ENCODE measurements around the gene GRHPR. TPM values are rescaled to one million over a fixed set of nuclear protein-coding genes. Genes with fewer than 3 reads are reported as not detected.

GRHPR gene
- total and polyA plus RNA-seq, 8 donors, result 75.2 to 120 (median 103) TPM

DNA sequence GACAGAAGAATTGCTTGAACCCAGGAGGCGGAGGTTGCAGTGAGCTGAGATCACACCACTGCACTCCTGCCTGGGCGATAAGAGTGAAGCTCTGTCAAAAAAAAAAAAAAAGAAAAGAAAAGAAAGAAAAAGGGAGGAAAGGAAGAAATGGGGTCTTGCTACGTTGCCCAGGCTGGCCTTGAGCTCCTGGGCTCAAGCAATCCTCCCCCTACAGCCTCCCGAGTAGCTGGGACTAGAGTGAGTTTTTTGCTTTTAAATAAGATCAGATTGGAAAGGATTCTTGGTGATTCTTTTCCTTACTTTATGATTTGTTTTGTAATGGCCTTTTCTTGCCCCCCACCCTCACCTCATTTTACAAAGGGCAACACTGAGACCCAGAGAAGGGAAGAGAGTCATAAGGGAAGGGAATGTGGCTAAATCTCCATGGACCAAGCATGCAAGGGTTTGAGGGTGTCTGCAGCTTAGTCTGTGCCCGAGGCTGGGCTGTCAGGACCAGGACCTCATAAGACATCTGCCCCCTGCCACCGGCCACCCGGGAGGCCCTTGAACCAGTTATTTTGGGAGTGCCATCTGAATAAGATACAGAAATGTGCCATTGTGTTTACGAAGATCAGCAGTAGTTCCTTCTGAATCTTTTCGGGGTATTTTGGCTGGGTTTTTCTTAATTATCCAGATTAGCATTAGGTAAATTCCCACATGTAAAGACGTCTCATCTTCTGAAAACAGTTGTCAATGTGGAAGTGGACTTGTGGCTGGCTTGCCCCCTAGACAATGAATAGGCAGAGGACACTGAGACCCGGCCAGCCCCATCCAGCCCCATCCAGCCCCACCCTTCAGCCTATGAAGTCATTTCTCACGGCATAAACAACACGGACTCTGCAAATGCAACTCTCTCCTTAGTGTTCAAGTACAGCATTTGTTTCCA lies 44.5 kb upstream of the GRHPR start:
- Histone ChIP-seq H3K9me3 (no peaks in the 10 kb centered on the region), H3K36me3 (no peaks in the 10 kb centered on the region), H3K4me3 (no peak overlapping the region), H3K4me1 (no peaks in the 10 kb centered on the region), H3K27me3 (no peaks in the 10 kb centered on the region), H3K27ac (no peak overlapping the region)
- ATAC-seq (no peak), DNase-seq (no peak)
- TF ChIP-seq, protein P1, sequence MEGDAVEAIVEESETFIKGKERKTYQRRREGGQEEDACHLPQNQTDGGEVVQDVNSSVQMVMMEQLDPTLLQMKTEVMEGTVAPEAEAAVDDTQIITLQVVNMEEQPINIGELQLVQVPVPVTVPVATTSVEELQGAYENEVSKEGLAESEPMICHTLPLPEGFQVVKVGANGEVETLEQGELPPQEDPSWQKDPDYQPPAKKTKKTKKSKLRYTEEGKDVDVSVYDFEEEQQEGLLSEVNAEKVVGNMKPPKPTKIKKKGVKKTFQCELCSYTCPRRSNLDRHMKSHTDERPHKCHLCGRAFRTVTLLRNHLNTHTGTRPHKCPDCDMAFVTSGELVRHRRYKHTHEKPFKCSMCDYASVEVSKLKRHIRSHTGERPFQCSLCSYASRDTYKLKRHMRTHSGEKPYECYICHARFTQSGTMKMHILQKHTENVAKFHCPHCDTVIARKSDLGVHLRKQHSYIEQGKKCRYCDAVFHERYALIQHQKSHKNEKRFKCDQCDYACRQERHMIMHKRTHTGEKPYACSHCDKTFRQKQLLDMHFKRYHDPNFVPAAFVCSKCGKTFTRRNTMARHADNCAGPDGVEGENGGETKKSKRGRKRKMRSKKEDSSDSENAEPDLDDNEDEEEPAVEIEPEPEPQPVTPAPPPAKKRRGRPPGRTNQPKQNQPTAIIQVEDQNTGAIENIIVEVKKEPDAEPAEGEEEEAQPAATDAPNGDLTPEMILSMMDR (IDR thresholded peaks at IDR 0.05), result no peak
- intact Hi-C loops (cut with DNase I), result no loop called here

DNA sequence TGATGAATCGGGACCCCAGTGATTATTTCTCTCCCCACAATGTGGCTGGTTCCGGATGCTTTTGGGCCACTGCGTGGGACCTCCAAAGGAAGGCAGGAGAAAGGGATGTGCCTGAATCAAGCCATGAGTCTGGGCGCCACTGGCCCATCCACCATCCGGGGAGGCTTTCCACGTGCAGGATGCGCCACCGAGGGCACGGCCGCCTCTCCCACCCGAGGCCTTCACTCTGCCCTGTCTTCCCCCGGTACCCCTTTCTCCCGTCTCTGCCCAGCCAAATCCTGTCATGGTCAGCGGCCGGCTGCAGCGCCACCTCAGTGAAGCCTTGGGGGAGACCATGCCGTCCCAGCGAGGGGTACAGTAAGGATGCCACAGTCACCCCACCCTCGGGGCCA lies 43.9 kb upstream of the GRHPR start:
- Histone ChIP-seq H3K9me3 (no peaks in the 10 kb centered on the region), H3K4me1 (no peaks in the 10 kb centered on the region), H3K36me3 (no peaks in the 10 kb centered on the region), H3K27me3 (no peaks in the 10 kb centered on the region), H3K27ac (no peak overlapping the region), H3K4me3 (no peak overlapping the region)
- intact Hi-C loops (cut with DNase I), result no loop called here
- DNase-seq (no peak), ATAC-seq (no peak)
- TF ChIP-seq, protein P1 (IDR thresholded peaks at IDR 0.05), result no peak

DNA sequence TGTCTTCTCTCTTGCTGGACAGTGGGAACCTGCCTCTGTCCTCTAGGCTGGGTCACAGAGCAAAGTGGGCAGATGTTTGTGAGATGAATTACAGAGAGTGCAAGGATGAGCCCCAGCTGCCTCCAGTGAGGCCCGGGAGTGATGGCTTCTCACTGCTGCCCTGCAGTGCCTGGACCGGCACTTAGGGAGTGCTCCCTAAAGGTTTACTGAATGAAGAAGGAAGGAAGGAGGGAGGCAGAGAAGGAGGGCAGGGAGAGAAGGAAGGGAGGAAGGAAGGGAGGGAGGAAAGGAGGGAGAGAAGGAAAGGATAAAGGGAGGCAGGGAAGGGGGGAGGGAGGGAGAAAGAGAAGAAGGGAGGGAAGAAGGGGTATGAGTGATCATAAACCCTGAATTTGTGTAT lies 42.7 kb upstream of the GRHPR start:
- Histone ChIP-seq H3K9me3 (no peaks in the 10 kb centered on the region), H3K27ac (no peak overlapping the region), H3K27me3 (no peaks in the 10 kb centered on the region), H3K4me3 (no peak overlapping the region), H3K36me3 (no peaks in the 10 kb centered on the region), H3K4me1 (no peaks in the 10 kb centered on the region)
- ATAC-seq (no peak), DNase-seq (no peak)
- intact Hi-C loops (cut with DNase I), result no loop called here
- TF ChIP-seq, protein P1 (IDR thresholded peaks at IDR 0.05), result no peak

DNA sequence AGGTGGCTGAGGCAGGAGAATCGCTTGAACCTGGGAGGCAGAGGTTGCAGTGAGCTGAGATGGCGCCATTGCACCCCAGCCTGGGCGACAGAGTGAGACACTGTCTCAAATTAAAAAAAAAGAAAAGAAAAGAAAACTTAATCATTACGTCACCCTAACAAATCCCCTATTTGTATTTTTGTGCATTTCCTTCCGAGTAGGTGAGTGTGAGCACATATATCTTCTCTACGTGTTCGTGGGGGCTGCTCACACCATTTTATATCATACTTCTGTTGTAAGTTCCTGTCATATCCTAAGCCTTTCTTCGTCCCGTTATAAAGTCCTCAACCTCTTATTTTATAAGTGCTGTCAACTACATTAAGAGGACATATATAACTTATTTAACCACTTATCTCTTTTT lies 41.9 kb upstream of the GRHPR start:
- H3K27me3 ChIP-seq, result no peaks in the 10 kb centered on the region
- ATAC-seq (no peak), DNase-seq (no peak)
- H3K4me3 ChIP-seq, result no peak overlapping the region
- no peaks in the 10 kb centered on the region for H3K9me3 ChIP-seq
- TF ChIP-seq, protein P1 (IDR thresholded peaks at IDR 0.05), result no peak
- no peak overlapping the region for H3K27ac ChIP-seq
- H3K4me1 ChIP-seq, result no peaks in the 10 kb centered on the region
- no peaks in the 10 kb centered on the region for H3K36me3 ChIP-seq
- intact Hi-C loops (cut with DNase I), result no loop called here

DNA sequence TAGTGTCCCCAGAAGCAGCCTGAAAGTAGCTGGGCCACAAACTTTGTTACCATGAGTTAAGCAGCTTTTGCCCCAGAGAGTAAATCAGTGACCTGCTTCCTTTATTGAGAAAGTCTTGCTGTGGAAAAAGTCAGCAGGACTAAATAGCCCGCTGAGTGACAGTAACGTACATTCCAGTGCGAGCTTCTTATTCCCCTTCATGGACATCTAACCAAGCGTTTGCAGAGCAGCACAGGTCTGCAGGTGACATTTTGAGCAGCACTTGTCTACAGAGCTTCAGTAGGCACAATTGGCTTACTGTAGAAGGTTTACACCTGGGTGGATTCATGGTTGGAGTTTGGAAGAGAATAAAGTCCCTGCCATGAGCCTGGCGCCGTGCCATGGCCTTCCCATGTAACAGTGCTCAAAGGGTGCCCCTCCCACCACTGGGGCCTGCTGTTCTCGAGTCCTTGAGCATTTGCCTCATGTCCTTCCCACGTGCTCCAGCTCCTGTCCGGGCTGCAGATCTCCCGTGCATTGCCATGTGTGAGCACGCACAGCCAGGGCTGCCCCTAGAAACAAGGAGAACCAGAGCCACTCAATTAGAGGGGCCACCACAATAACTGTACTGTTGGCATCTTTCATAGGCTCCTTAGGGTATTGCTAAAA lies 41.3 kb upstream of the GRHPR start:
- Histone ChIP-seq H3K27ac (no peak overlapping the region), H3K9me3 (no peaks in the 10 kb centered on the region), H3K36me3 (no peaks in the 10 kb centered on the region), H3K27me3 (no peaks in the 10 kb centered on the region), H3K4me1 (no peaks in the 10 kb centered on the region), H3K4me3 (no peak overlapping the region)
- ATAC-seq (no peak), DNase-seq (no peak)
- intact Hi-C loops (cut with DNase I), result no loop called here
- TF ChIP-seq, protein P1 (IDR thresholded peaks at IDR 0.05), result no peak

Measured in left lung (tissue), 10 donors.